Tibial nerve (tissue), 4 donors: ENCODE data around the gene JMJD7.

Experiments used
- EP300 ChIP-seq, 2 donors: sonication (generic); formaldehyde crosslinking; IDR thresholded peaks; one replicate each; pipeline ENCODE4 v1.6.1; 2017; ENCODE audit warnings: antibody characterized with exemption in 2 of 2, mild to moderate bottlenecking in 1 of 2
- POLR2A ChIP-seq, 2 donors: fragments of 450-650 bp; IDR thresholded peaks; one replicate each; pipeline ENCODE4 v1.6.1; 2017; ENCODE audit warnings: antibody characterized with exemption in 2 of 2, mild to moderate bottlenecking in 2 of 2, moderate library complexity in 2 of 2
- TF ChIP-seq, protein P1 (sequence below), 5 experiments: fragments of 200-600 bp in 3 of 5; fragments of 450-650 bp in 2 of 5; sonication (generic) in 3 of 5; IDR thresholded peaks; one replicate each; pipeline ENCODE4 v1.5.1; 2016 to 2019; ENCODE audit warnings: antibody characterized with exemption in 5 of 5, mild to moderate bottlenecking in 3 of 5, moderate library complexity in 2 of 5

DNA sequence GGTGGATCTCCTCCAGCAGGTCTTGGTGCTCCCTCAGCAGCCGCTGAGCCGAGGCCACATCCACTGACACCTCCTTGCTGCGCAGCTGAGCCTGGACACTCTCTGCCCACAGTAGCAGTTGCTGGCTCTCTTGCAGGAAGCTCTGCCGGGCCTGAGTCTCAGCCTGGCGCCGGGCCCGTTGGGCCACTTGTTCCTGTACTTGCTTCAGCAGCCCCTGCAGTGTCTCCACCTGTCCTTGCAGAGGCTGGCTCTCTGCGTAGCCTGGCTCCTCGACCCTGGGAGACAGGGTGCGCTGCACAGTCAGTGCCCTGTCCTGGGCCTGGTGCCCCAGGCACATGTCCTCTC is 50.4 kb downstream of the JMJD7 start:
- TF ChIP-seq, protein P1, sequence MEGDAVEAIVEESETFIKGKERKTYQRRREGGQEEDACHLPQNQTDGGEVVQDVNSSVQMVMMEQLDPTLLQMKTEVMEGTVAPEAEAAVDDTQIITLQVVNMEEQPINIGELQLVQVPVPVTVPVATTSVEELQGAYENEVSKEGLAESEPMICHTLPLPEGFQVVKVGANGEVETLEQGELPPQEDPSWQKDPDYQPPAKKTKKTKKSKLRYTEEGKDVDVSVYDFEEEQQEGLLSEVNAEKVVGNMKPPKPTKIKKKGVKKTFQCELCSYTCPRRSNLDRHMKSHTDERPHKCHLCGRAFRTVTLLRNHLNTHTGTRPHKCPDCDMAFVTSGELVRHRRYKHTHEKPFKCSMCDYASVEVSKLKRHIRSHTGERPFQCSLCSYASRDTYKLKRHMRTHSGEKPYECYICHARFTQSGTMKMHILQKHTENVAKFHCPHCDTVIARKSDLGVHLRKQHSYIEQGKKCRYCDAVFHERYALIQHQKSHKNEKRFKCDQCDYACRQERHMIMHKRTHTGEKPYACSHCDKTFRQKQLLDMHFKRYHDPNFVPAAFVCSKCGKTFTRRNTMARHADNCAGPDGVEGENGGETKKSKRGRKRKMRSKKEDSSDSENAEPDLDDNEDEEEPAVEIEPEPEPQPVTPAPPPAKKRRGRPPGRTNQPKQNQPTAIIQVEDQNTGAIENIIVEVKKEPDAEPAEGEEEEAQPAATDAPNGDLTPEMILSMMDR (IDR thresholded peaks at IDR 0.05) = no peak
- TF ChIP-seq EP300 (IDR thresholded peaks at IDR 0.05) (no peak), POLR2A (IDR thresholded peaks at IDR 0.05) (no peak)
